Tibial nerve (tissue), 4 donors: Measurements from ENCODE around the gene NKAIN2. TPM values are rescaled to one million over a fixed set of nuclear protein-coding genes. Genes with fewer than 3 reads are reported as not detected.

Experiments used
- DNase-seq, 2 donors: peaks; one replicate each; pipeline ENCODE4 v3.0.0-alpha.2; 2019; ENCODE audit warnings: low spot score in 2 of 2
- H3K27ac ChIP-seq, 4 donors: fragments of 200-600 bp; sonication (generic) in 3 of 4; one replicate each; pipeline ENCODE4 v1.5.1; 2017 to 2019; ENCODE audit warnings: mild to moderate bottlenecking in 1 of 4
- H3K27me3 ChIP-seq, 2 donors: fragments of 200-600 bp; sonication (generic) in 1 of 2; one replicate each; pipeline versions ENCODE4 v1.5.1 to v1.6.0; 2017 to 2019
- H3K36me3 ChIP-seq, 3 donors: fragments of 200-600 bp; sonication (generic); one replicate each; pipeline ENCODE4 v1.5.1; 2018 to 2019
- H3K4me1 ChIP-seq, 4 donors: fragments of 200-600 bp; sonication (generic) in 3 of 4; one replicate each; pipeline ENCODE4 v1.5.1; 2017 to 2019
- H3K4me3 ChIP-seq, 4 donors: fragments of 200-600 bp; sonication (generic) in 3 of 4; one replicate each; pipeline ENCODE4 v1.5.1; 2017 to 2019; ENCODE audit warnings: mild to moderate bottlenecking in 1 of 4, moderate library complexity in 1 of 4
- H3K9me3 ChIP-seq, 4 donors: fragments of 200-600 bp; sonication (generic) in 3 of 4; one replicate each; pipeline ENCODE4 v1.5.1; 2017 to 2019
- EP300 ChIP-seq, 2 donors: sonication (generic); formaldehyde crosslinking; IDR thresholded peaks; one replicate each; pipeline ENCODE4 v1.6.1; 2017; ENCODE audit warnings: antibody characterized with exemption in 2 of 2, mild to moderate bottlenecking in 1 of 2
- POLR2A ChIP-seq, 2 donors: fragments of 450-650 bp; IDR thresholded peaks; one replicate each; pipeline ENCODE4 v1.6.1; 2017; ENCODE audit warnings: antibody characterized with exemption in 2 of 2, mild to moderate bottlenecking in 2 of 2, moderate library complexity in 2 of 2
- WGBS, 2 donors: methylation state at CpG; one replicate each; pipeline ENCODE4 v1.1.5; 2018; 5-methylcytosine and 5-hydroxymethylcytosine counted together
- total RNA-seq, 4 donors: library from RNA; depleted of rRNA; stranded (reverse); fragments of >200 nt; gene quantifications; one replicate each; pipeline ENCODE4 v1.1.0, GENCODE V29; 2016
- TF ChIP-seq, protein P1 (sequence below), 5 experiments: fragments of 200-600 bp in 3 of 5; fragments of 450-650 bp in 2 of 5; sonication (generic) in 3 of 5; IDR thresholded peaks; one replicate each; pipeline ENCODE4 v1.5.1; 2016 to 2019; ENCODE audit warnings: antibody characterized with exemption in 5 of 5, mild to moderate bottlenecking in 3 of 5, moderate library complexity in 2 of 5

The NKAIN2 gene
- total RNA-seq, 4 donors from 2014 or later: 8.1 to 20.8 (median 15.2) TPM

- 72 to 73% methylated on average over 2 of the region's 2 CpGs for WGBS, 2 donors
- TF ChIP-seq, protein P1, sequence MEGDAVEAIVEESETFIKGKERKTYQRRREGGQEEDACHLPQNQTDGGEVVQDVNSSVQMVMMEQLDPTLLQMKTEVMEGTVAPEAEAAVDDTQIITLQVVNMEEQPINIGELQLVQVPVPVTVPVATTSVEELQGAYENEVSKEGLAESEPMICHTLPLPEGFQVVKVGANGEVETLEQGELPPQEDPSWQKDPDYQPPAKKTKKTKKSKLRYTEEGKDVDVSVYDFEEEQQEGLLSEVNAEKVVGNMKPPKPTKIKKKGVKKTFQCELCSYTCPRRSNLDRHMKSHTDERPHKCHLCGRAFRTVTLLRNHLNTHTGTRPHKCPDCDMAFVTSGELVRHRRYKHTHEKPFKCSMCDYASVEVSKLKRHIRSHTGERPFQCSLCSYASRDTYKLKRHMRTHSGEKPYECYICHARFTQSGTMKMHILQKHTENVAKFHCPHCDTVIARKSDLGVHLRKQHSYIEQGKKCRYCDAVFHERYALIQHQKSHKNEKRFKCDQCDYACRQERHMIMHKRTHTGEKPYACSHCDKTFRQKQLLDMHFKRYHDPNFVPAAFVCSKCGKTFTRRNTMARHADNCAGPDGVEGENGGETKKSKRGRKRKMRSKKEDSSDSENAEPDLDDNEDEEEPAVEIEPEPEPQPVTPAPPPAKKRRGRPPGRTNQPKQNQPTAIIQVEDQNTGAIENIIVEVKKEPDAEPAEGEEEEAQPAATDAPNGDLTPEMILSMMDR (IDR thresholded peaks at IDR 0.05): no peak
- TF ChIP-seq EP300 (IDR thresholded peaks at IDR 0.05): no peak
- no peak for TF ChIP-seq POLR2A (IDR thresholded peaks at IDR 0.05)
- no peak for DNase-seq
- Histone ChIP-seq H3K4me3 (no peak overlapping the region), H3K4me1 (peaks cover 0 to 24% (median 0%) of the 10 kb centered on the region in 4 donors), H3K27me3 (no peaks in the 10 kb centered on the region), H3K9me3 (no peaks in the 10 kb centered on the region), H3K27ac (peak overlapping the region; percentile 42 to 70 (median 65)), H3K36me3 (no peaks in the 10 kb centered on the region)
Measured at GRCh38 chr6:123810948-123811347, 7.3 kb downstream of the NKAIN2 start.

GRCh38 chr6:123811378-123811777 is 7.7 kb downstream of the NKAIN2 start:
- Histone ChIP-seq H3K9me3 (no peaks in the 10 kb centered on the region), H3K36me3 (no peaks in the 10 kb centered on the region), H3K27ac (peak overlapping the region; percentile 42 to 70 (median 65)), H3K4me1 (peaks cover 0 to 24% (median 0%) of the 10 kb centered on the region in 4 donors), H3K27me3 (no peaks in the 10 kb centered on the region), H3K4me3 (no peak overlapping the region)
- TF ChIP-seq EP300 (IDR thresholded peaks at IDR 0.05) (no peak), POLR2A (IDR thresholded peaks at IDR 0.05) (no peak)
- TF ChIP-seq, protein P1 (IDR thresholded peaks at IDR 0.05): no peak
- 13 to 33% methylated on average over 1 of the region's 1 CpG for WGBS, 2 donors
- DNase-seq: no peak

DNA sequence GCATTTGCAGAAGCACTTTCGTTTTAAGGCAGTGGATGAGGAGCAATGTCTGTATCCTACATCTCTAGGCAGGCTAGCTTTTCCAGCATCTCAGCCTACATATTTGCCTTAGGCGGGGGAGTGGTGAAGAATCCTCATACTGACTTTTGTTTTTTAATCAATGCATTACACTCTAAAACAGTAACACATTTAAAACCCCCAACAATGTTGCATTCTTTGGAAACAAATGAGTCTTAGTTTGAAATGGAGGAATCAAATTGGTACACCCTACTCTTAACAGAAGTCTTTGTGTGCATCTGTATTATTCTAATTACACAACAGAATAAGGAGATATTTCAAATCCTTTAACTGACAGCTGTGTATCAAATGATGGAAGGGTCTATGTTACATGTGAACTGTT is 9.0 kb downstream of the NKAIN2 start:
- H3K4me1 ChIP-seq: peaks cover 0 to 21% (median 0%) of the 10 kb centered on the region in 4 donors
- no peaks in the 10 kb centered on the region for H3K9me3 ChIP-seq
- H3K4me3 ChIP-seq: peak overlapping the region in 2 of 4 donors; percentile 10 to 12
- 43 to 58% methylated on average over 2 of the region's 2 CpGs for WGBS, 2 donors
- DNase-seq: no peak
- no peaks in the 10 kb centered on the region for H3K27me3 ChIP-seq
- peak overlapping the region in 2 of 4 donors; percentile 29 to 70 for H3K27ac ChIP-seq
- no peak for TF ChIP-seq POLR2A (IDR thresholded peaks at IDR 0.05)
- no peak for TF ChIP-seq EP300 (IDR thresholded peaks at IDR 0.05)
- TF ChIP-seq, protein P1 (IDR thresholded peaks at IDR 0.05): no peak
- no peaks in the 10 kb centered on the region for H3K36me3 ChIP-seq

GRCh38 chr6:123821112-123821511 is 17.4 kb downstream of the NKAIN2 start:
- Histone ChIP-seq H3K27me3 (no peaks in the 10 kb centered on the region), H3K9me3 (no peaks in the 10 kb centered on the region), H3K36me3 (no peaks in the 10 kb centered on the region), H3K4me3 (no peak overlapping the region), H3K4me1 (no peaks in the 10 kb centered on the region), H3K27ac (no peak overlapping the region)
- no peak for DNase-seq
- TF ChIP-seq EP300 (IDR thresholded peaks at IDR 0.05) (no peak), POLR2A (IDR thresholded peaks at IDR 0.05) (no peak)
- TF ChIP-seq, protein P1 (IDR thresholded peaks at IDR 0.05): no peak
- WGBS, 2 donors: 82 to 85% methylated on average over 2 of the region's 2 CpGs

DNA sequence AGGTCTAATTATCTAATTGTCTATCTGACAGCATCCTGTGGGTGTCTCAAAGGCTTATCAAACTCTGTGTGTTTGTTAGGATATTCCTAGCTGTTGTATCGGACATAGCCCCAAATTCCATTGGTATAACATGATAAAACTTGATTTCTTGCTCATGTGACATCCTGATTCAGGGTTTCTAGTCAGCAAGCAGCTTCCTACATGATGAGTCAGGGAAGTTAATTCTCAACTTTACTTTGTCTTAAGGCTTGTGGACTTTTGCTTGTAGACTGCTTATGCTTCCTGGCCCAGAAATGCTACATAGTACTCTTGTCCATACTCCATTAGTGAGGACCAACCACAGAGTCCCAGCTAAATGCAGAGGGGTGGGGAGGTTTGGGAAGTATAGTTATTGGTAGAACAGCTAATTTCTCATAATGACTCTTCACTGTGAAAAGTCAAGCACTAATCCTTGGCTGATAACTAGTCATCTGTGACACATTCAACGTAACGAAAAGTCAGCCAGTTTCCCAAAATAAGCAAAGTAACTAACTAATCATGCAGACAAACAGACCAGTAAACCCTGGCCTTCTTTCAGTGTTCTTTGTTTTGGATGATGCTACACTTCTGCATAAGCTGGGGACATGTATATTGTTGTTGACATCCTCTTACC is 25.8 kb downstream of the NKAIN2 start:
- TF ChIP-seq POLR2A (IDR thresholded peaks at IDR 0.05): no peak
- WGBS, 2 donors: 49 to 62% methylated on average over 3 of the region's 3 CpGs
- Histone ChIP-seq H3K9me3 (no peaks in the 10 kb centered on the region), H3K4me3 (no peak overlapping the region), H3K36me3 (no peaks in the 10 kb centered on the region), H3K27ac (no peak overlapping the region), H3K27me3 (no peaks in the 10 kb centered on the region), H3K4me1 (peaks cover 0 to 7% (median 2%) of the 10 kb centered on the region in 4 donors)
- no peak for DNase-seq
